WERI-Rb-1 (cell line): Measurements from ENCODE around the gene LRFN2.
A peak's percentile ranks its signal among the peaks of the same experiment; 100 is the strongest.

Source experiments
- DNase-seq: peaks from one replicate; pipeline ENCODE4 v3.0.0-alpha.2; 2020
- H3K27ac ChIP-seq: fragments of 250-450 bp; sonication (Bioruptor Pico); 2 replicates; pipeline ENCODE4 v1.5.1; 2020; ENCODE audit warnings: mild to moderate bottlenecking, moderate library complexity
- H3K27me3 ChIP-seq: fragments of 250-450 bp; sonication (Bioruptor Pico); 2 replicates; pipeline ENCODE4 v1.5.1; 2021; ENCODE audit warnings: mild to moderate bottlenecking, low read depth, moderate library complexity; ENCODE audit not compliant: insufficient read depth, severe bottlenecking
- H3K36me3 ChIP-seq: fragments of 250-450 bp; sonication (Bioruptor Pico); 2 replicates; pipeline ENCODE4 v1.5.1; 2020; ENCODE audit warnings: mild to moderate bottlenecking, moderate library complexity
- H3K4me3 ChIP-seq: 2 replicates; pipeline ENCODE4 v1.5.1; 2011; ENCODE audit warnings: low read depth, mild to moderate bottlenecking, control low read depth, low read length
- H3K9me3 ChIP-seq: fragments of 250-450 bp; sonication (Bioruptor Pico); 2 replicates; pipeline ENCODE4 v1.5.1; 2021; ENCODE audit warnings: mild to moderate bottlenecking, moderate library complexity; ENCODE audit not compliant: severe bottlenecking
- CTCF ChIP-seq: IDR thresholded peaks from 2 replicates; pipeline ENCODE4 v1.5.1; 2011; ENCODE audit warnings: low read depth, mild to moderate bottlenecking, control low read depth, inconsistent platforms, low read length

LRFN2 gene

GRCh38 chr6:40587240-40588069 is at the start of gene LRFN2:
TSS of gene LRFN2 (minus strand) at chr6:40587364.
- Histone ChIP-seq H3K4me3 (peak within 1 kb of the TSS; percentile 88), H3K27me3 (no peaks in the 10 kb centered on the region), H3K36me3 (no peaks in the 10 kb centered on the region), H3K27ac (peak within 1 kb of the TSS; percentile 71), H3K9me3 (no peaks in the 10 kb centered on the region)
- TF ChIP-seq CTCF = peak; percentile 92
- DNase-seq = peak; percentile 93

GRCh38 chr6:40634429-40634828 is 47.3 kb upstream of the LRFN2 start:
- H3K9me3 ChIP-seq = peaks cover 3% of the 10 kb centered on the region
- H3K4me3 ChIP-seq = no peak overlapping the region
- H3K36me3 ChIP-seq = no peaks in the 10 kb centered on the region
- H3K27me3 ChIP-seq = no peaks in the 10 kb centered on the region
- TF ChIP-seq CTCF = no peak
- no peak overlapping the region for H3K27ac ChIP-seq
- DNase-seq = peak; percentile 38

GRCh38 chr6:40631744-40632143 is 44.6 kb upstream of the LRFN2 start:
- Histone ChIP-seq H3K9me3 (peaks cover 3% of the 10 kb centered on the region), H3K27ac (no peak overlapping the region), H3K36me3 (no peaks in the 10 kb centered on the region), H3K4me3 (no peak overlapping the region), H3K27me3 (no peaks in the 10 kb centered on the region)
- DNase-seq = no peak
- TF ChIP-seq CTCF = no peak

- peak; percentile 61 for DNase-seq
- H3K27me3 ChIP-seq = no peaks in the 10 kb centered on the region
- H3K4me3 ChIP-seq = no peak overlapping the region
- H3K9me3 ChIP-seq = peaks cover 7% of the 10 kb centered on the region
- no peaks in the 10 kb centered on the region for H3K36me3 ChIP-seq
- no peak for TF ChIP-seq CTCF
- no peak overlapping the region for H3K27ac ChIP-seq
Measured at GRCh38 chr6:40630488-40630887, 43.3 kb upstream of the LRFN2 start.

- no peak overlapping the region for H3K4me3 ChIP-seq
- peak; percentile 48 for DNase-seq
- no peaks in the 10 kb centered on the region for H3K36me3 ChIP-seq
- H3K27ac ChIP-seq = no peak overlapping the region
- no peaks in the 10 kb centered on the region for H3K27me3 ChIP-seq
- no peak for TF ChIP-seq CTCF
- H3K9me3 ChIP-seq = peaks cover 7% of the 10 kb centered on the region
Measured at GRCh38 chr6:40630051-40630450, 42.9 kb upstream of the LRFN2 start.

- no peak overlapping the region for H3K27ac ChIP-seq
- no peak overlapping the region for H3K4me3 ChIP-seq
- H3K9me3 ChIP-seq = peaks cover 7% of the 10 kb centered on the region
- no peaks in the 10 kb centered on the region for H3K27me3 ChIP-seq
- no peak for DNase-seq
- no peak for TF ChIP-seq CTCF
- no peaks in the 10 kb centered on the region for H3K36me3 ChIP-seq
Measured at GRCh38 chr6:40629463-40629862, 42.3 kb upstream of the LRFN2 start.
